ENCODE measurements around the gene TAS2R19.
A peak's percentile ranks its signal among the peaks of the same experiment; 100 is the strongest.
"Not testable (repeated sequence)": the region's sequence is repeated elsewhere in the genome, so short reads cannot be mapped to it uniquely, and the experiment has no call there.

Gene TAS2R19

DNA sequence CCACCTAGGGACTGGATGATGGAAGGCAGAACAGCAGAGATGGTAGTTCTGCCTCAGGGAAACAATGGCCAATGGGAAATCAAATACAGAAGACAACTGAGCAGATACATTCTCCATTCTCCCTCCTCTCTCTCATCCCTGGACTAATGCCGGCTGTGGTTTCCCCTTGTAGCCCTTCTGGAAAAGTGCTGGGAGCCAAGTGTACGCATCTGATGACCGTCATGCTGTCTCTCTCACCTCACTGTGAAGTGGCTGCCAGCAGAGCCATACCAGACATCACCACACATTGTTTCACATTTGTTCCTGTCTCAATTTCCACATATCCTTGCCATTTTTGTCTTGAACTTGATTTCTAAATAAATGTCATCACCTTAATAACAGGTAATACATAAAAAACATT is 36.6 kb upstream of the TAS2R19 start:
- H3K4me3 ChIP-seq (ENCODE audit: low read length): no peak overlapping the region
- TF ChIP-seq, protein P1, sequence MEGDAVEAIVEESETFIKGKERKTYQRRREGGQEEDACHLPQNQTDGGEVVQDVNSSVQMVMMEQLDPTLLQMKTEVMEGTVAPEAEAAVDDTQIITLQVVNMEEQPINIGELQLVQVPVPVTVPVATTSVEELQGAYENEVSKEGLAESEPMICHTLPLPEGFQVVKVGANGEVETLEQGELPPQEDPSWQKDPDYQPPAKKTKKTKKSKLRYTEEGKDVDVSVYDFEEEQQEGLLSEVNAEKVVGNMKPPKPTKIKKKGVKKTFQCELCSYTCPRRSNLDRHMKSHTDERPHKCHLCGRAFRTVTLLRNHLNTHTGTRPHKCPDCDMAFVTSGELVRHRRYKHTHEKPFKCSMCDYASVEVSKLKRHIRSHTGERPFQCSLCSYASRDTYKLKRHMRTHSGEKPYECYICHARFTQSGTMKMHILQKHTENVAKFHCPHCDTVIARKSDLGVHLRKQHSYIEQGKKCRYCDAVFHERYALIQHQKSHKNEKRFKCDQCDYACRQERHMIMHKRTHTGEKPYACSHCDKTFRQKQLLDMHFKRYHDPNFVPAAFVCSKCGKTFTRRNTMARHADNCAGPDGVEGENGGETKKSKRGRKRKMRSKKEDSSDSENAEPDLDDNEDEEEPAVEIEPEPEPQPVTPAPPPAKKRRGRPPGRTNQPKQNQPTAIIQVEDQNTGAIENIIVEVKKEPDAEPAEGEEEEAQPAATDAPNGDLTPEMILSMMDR (IDR thresholded peaks at IDR 0.05; ENCODE audit: insufficient read depth, low read depth, low read length, missing control alignments): no peak

DNA sequence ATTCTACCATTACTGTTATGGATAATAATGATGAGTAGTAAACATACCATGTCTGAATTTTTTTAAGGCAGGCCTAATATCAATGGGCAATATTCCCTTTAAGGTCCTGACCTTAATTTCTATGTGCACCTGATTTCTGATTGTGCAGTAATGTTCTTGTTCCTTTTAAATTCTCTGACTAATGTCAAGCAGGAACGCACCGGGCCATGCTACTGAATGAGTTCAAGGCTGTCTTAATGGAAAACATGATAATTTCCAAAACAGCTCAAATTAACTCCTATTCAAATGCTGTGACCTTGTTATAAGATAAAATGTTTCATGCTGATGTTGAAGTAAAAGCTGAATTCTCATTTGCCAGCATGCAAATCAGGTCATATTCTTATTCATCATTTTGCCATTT is 32.9 kb upstream of the TAS2R19 start:
- no peak overlapping the region for H3K4me3 ChIP-seq (ENCODE audit: low read length)
- TF ChIP-seq, protein P1 (IDR thresholded peaks at IDR 0.05; ENCODE audit: insufficient read depth, low read depth, low read length, missing control alignments): no peak
- DNase-seq (ENCODE audit: low read depth): no peak

More for the DNA sequence above, 36.6 kb upstream of the TAS2R19 start:
- no peak for DNase-seq (ENCODE audit: low read depth)

DNA sequence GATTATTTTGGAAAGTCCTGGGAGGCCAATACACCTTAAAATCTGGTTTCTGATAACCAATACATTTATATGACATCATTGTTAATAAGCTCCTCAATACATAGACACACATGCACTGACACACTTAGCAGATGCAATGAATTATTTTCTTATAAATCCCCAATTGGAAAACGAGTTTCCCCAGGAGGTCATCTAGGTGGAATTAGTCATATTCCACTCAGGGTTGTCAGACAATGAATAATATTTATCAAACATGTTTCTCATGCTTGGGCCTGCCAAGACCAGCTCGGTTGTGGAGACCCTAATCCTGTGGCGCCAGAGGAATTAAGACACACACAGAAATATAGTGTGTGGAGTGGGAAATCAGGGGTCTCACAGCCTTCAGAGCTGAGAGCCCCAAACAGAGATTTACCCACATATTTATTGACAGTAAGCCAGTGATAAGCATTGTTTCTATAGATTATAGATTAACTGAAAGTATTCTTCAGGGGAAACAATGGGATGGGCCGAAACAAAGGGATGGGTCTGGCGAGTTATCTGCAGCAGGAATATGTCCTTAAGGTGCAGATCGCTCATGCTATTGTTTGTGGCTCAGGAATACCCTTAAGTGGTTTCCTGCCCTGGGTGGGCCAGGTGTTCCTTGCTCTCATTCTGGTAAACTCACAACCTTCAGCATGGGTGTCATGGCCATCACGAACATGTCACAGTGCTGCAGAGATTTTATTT is 27.5 kb upstream of the TAS2R19 start:
- H3K4me3 ChIP-seq (ENCODE audit: low read length): not testable (repeated sequence)
- DNase-seq (ENCODE audit: low read depth): peak; percentile 52

DNA sequence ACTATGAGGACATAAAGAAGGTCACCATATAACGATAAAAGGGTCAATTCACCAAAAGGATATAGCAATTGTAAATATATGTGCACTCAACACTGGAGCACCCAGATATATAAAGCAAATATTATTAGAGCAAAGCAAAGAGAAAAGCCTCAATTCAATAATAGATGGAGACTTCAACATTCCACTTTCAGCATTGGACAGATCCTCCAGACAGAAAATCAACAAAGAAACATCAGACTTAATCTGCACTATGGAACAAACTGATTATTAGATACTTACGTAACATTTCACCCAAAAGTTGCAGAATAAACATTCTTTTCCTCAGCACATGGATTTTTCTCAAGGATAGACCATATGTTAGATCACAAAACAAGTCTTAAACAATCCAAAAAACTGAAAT is 18.9 kb upstream of the TAS2R19 start:
- not testable (repeated sequence) for DNase-seq (ENCODE audit: low read depth); H3K4me3 ChIP-seq (ENCODE audit: low read length)

DNA sequence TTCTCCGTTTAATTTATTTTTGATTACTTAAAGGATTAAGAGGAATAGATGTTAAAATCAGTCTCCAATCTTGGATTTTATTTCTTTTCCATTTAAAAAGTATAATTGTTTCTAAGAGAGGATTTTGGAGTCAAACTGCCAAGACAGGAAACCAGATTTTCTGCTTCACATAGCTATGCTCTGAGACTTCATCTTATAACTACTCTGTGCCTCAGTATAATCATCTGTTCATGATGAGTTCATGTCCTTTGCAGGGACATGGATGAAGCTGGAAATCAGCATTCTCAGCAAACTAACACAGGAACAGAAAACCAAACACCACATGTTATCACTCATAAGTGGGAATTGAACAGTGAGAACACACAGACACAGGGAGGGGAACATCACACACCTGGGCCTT is 17.7 kb upstream of the TAS2R19 start:
- DNase-seq (ENCODE audit: low read depth): peak; percentile 20
- TF ChIP-seq, protein P1 (IDR thresholded peaks at IDR 0.05; ENCODE audit: insufficient read depth, low read depth, low read length, missing control alignments): no peak
- no peak overlapping the region for H3K4me3 ChIP-seq (ENCODE audit: low read length)

DNA sequence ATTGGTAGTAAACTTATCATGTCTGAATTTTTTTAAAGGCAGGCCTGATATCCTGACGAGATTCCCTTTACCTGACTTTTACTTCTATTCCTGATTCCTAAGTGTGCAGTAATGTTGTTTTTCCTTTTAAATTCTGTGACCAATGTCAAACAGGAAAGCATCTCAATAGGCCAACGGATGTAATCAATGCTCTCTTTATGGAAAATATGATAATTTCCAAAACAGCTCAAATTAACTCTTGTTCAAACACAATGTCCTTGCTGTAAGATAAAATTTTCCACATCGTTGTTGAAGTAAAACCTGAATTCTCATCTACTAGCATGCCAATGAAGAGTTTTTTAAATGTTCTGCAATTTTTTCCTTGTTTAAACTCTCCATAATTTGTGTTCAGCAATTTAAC is 16.8 kb upstream of the TAS2R19 start:
- no peak for DNase-seq (ENCODE audit: low read depth)
- TF ChIP-seq, protein P1 (IDR thresholded peaks at IDR 0.05; ENCODE audit: insufficient read depth, low read depth, low read length, missing control alignments): no peak
- H3K4me3 ChIP-seq (ENCODE audit: low read length): no peak overlapping the region

DNA sequence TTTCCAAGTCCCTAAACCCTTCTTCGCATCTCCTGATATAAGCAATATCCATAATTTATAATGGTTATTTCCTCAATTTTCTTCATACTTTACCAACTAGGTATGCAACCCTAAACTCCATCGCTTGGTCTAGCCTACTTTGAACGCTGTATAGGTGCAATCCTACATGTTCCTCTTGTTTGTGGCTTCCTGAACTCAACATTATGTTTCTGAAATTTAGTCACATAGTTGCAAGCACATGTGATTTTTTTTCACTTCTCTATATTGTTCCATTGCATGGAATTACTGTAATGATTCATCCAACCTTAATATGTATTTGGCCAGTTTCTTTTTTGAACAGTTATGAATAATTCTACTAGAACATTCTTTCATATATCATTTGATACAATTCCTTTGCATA is 11.5 kb upstream of the TAS2R19 start:
- not testable (repeated sequence) for DNase-seq (ENCODE audit: low read depth); H3K4me3 ChIP-seq (ENCODE audit: low read length)

DNA sequence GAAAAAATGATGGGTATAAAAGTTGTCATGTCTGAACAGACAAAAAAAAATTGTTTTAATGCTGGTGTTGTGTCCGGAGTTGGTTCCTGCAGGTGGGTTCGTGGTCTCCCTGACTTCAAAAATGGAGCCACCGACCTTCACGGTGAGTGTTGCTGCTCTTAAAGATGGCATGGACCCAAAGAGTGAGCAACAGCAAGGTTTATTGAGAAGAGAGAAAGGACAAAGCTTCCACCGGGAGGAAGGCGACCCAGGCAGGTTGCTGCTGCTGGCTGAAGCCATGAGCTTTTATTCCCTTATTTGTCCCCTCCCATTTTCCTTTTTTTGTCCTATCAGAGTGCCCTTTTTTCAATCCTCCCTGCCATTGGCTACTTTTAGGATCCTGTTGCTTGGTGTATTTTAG is 8.9 kb upstream of the TAS2R19 start, which contains the start of gene TAS2R31:
TAS2R31 (minus strand) TSS at position 101 of the 400 bp plus-strand sequence; CDS start at position 29, 72 bp downstream.
- DNase-seq (ENCODE audit: low read depth): no peak
- TF ChIP-seq, protein P1 (IDR thresholded peaks at IDR 0.05; ENCODE audit: insufficient read depth, low read depth, low read length, missing control alignments): no peak
- H3K4me3 ChIP-seq (ENCODE audit: low read length): no peak within 1 kb of the TSS

Measured in epithelial cell of esophagus (primary cell).